ENCODE measurements around the gene HMGXB4.

Gene HMGXB4

GRCh38 chr22:35258191-35258988 lies 1.1 kb downstream of the HMGXB4 start:
- DNase-seq: no peak

DNA sequence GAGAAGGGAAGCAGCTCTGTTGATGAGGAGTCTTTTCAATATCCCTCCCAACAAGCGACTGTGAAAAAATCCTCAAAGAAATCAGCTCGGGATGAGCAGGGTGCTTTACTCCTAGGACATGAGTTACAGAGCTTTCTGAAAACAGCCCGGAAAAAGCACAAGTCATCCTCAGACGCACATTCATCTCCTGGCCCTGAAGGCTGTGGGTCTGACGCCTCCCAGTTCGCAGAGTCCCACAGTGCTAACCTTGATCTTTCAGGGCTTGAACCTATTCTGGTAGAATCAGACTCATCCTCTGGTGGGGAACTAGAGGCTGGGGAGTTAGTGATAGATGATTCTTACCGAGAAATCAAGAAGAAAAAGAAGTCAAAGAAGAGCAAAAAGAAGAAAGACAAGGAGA lies 7.7 kb downstream of the HMGXB4 start:
- no peak for DNase-seq

DNA sequence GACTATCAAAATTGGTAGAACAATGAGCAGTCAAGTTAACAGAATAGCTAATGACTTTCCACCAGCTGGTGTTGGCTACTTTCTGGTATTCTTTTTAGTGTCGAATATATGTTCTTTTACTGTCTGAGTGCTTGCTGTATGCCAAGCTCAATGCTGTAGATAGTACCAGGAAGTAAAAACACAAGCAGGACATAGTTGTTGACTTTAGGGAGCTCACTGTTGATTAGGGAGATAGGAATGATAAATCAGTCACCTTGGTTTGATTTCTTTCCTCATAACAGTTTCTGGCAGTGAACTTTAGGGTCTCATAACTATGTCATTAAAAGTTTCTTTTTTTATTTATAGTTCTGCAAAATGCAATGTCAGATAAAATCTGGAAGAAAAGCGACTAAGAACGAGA lies 9.0 kb downstream of the HMGXB4 start:
- no peak for DNase-seq

DNA sequence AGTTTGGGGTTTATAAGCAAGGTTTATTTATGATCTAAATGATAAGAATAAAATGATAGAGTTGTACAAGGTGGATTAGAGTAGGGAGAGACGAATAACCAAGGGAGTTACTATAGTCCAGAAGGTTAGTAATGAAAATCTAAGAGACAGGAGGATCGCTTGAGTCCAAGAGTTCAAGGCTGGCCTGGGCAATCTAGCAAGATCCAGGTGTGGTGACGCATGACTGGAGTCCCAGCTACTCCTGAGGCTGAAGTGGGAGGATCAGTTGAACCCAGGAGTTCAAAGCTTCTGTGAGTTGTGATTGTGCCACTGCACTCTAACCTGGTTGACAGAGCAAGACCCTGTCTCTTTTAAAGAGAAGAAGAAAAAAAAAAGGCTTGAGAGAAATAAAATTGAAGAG lies 12.3 kb downstream of the HMGXB4 start:
- no peak for DNase-seq

DNA sequence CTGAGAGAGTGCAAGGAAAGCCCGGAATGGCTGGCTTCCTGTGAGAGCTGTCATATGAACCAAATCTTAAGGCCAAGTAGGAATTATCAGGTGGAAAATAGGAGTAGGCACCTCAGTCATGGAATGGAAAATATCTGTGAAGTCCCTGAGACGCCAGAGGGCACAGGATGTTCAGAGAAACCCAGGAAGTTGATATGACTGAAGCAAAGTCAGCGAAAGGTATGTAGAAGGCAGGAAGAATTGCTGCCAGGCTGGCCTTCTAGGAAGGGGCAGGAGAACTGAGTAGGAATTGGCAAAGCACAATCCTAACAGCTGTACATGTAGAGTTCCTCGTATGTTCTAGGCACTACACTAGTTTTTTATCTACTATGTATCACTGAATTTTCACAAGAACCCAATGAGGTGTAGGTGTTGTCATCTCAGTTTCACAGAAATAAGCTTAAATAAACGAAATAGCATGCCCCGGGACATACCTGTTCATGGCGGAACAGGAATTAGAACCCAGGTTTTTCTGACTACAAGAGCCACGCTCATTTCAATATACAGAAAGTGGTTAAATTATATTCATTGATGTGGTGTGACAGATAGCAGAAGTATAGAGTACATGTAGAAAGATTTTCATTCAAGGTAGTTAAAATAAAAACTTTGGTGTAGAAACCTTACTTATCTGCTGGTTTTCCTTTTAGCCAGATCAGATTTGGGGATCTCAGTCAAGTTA lies 17.0 kb downstream of the HMGXB4 start:
- DNase-seq: no peak

- no peak for DNase-seq
These were observed 18.3 kb downstream of the HMGXB4 start for GRCh38 chr22:35275580-35275979.

DNA sequence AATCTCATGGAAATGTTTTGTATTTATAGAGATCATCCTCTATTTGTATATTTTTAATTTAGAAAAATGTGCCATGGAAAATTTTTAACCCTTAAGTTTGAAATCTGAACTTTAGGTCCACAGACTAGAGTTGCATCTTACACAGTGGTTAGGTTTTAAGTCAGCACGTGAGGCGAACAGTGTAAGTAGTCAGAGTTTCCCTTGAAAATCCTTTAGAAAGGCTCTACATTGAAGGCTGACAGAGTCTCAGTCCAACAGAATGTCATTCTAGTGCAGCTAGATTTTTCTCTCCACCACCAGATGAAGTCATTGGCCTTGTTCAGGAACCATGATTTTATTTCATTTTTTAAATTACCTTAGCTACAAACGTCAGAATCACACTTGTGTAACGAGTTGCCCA lies 18.7 kb downstream of the HMGXB4 start:
- DNase-seq: no peak

DNA sequence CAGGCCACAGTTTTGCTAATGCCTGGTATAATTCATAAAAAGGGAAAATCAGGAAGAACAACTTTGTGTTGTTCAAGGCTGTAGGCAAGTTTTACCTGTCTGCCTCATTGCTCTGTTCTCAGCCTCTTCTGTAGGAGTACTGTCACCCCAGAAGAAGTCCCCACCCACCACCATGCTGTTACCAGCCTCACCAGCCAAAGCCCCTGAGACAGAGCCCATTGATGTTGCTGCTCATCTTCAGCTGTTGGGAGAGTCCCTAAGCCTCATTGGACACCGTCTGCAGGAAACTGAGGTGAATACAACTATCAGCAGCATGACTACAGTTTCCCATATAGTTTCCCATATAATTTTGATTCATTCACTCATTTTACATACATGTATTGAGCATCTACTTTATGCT lies 30.8 kb downstream of the HMGXB4 start:
- no peak for DNase-seq

GRCh38 chr22:35292786-35293185 lies 35.5 kb downstream of the HMGXB4 start:
- DNase-seq: no peak

- DNase-seq: no peak
These were observed 38.8 kb downstream of the HMGXB4 start for GRCh38 chr22:35296051-35296450.

DNA sequence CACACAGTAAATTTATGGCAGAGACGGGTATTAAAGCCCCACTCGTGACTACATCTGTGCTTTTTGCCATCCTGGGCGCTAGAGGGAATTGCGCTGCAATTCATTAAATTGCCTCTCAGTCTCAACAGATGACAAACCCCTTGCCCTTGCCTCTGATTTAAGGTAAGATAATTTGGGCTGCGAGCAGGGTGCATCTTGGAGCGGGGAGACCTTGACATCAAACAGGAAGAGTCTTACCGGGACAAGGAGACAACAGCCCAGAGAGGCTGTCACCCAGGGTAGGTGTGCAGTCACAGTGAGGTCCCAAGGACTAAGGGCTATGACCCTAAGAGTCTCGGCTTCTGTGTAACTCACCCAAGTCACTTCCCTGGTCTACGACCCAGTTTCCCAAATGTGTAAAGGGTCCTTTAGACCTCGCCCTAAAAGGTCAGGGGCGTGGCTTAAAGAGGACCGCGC lies 42.0 kb downstream of the HMGXB4 start:
- no peak for DNase-seq

GRCh38 chr22:35299673-35300499 lies 42.6 kb downstream of the HMGXB4 start, which contains the start of gene TOM1:
TOM1 (plus strand) TSS chr22:35299894; CDS start chr22:35299929, 35 bp downstream.
- peak; percentile 93 for DNase-seq

GRCh38 chr22:35301372-35301874 lies 44.1 kb downstream of the HMGXB4 start:
- no peak for DNase-seq

GRCh38 chr22:35303029-35303624 lies 45.8 kb downstream of the HMGXB4 start:
- DNase-seq: no peak

DNA sequence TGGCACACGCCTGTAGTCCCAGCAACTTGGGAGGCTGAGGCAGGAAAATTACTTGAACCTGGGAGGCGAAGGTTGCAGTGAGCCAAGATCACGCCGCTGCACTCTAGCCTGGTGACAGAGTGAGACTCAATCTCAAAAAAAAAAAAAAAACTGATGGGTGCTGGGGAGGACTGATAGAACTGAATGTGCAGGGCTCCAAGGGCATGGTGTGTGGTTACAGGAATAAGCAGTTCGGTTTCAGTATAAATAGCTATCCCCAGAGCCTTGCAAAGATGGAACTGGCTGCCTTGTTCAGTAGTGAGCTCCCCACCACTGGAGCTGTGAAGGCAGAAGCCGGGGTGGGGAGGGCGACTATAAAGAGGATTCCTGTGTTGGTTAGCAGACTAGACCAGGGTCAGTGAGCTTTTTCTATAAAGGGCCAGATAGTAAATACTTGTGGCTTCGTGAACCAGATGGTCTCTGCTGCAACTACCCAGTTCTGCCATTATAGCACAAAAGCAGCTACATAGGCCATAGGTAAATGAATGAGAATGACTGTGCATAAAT lies 48.3 kb downstream of the HMGXB4 start:
- no peak for DNase-seq

- no peak for DNase-seq
These were observed 49.2 kb downstream of the HMGXB4 start for GRCh38 chr22:35306350-35306967.

DNA sequence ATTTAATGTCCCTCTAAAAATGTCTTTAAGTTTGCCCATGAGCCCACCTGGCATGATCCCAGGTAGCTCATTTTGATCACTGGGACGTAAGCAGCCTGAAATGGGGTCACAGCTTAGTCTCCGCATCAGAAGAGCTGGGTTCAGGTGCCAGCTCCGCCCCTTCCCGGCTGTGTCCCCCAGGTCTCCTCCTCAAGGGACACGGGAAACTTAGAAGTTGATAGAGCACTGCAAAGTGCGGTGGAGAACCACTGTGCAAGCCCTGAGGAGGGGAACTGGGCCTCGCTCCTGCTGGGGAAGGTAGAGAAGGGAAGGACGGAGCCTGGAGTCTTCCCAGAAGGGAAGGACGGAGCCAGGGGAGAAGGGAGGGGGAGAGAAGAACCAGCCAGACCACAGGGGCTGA lies 50.1 kb downstream of the HMGXB4 start:
- no peak for DNase-seq

DNA sequence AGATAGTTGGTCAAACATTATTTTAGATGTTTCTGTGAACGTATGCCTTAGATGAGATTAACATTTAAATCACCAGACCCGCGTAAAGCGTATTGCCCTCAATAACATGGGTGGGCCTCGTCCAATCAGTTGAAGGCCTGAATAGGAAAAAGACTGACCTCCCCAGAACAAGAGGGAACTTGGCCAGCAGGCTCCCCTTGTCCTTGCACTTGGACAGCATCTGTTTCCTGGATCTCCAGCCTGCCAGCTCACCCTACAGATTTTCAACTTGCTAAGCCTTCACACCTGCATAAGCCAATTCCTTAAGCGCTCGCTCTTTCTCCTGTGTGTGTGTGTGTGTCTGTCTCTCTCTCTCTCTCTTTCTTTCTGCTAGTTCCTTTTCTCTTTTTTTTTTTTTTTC lies 50.6 kb downstream of the HMGXB4 start:
- no peak for DNase-seq

DNA sequence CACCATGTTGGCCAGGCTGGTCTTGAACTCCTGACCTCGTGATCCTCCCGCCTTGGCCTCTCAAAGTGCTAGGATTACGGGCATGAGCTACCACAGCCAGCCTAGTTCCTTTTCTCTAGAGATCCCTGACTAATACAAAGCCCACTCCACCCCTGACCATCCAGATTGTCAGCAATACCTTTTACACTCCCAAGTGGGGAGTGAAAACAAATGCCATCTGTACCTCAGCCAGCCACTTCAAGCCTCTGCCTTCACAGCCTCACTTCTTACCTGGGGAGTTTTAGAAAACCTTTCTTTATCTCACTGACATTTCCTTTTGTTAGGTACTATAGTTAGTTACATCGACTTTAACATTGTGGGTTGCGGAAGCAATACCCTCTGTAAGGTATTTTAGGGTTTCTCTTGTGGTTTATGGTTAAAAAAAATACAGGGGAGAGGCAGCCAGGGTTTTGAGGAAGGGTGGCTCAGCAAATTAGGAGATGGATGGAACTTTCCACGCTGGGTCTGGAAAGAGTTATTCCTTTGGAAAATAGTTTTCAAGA lies 51.3 kb downstream of the HMGXB4 start:
- DNase-seq: no peak

- DNase-seq: peak; percentile 31
These were observed 53.6 kb downstream of the HMGXB4 start for GRCh38 chr22:35310556-35311550.
